ENCODE results near the gene CDK2AP2.

DNA sequence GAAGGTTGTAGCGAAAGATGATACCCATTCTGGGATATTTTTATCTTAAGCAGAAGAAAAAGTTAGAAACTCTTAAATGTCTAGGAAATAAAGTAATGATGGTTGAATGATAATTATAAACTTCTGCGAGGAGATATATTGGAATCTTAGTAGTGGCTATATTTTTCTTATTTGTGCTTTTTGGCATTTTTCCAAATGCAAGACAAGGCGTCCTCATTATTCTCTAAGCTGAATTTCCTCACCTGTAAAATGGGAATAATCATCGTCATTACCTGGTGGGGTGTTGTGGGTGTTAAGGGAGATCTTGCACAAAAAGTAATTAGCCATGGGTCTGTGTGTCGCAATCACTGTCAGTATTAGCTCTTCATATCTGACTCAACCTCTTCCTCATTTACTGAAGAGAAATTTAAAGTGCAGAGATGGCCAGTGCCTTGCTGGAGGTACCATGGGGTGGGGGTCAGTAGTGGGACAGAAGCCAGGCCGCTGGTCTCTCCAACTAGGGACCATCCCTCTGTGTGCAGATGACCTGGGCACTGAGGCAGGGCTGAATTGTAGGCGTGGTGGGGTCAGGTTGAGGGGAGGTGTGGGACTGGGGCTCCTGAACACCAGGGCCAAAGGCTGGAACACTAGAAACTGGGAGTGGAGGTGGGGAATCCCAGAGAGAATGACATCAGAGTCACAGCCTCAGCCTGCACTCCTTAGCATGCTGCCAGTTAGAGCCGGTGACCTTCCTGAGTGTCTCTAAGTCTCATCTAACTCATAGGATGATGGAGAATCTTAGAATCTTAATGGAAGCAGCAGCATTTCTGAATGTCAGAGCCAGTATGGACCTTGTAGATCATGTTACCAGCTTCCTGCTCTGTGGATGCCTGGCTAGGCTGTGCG, 6.9 kb downstream of the CDK2AP2 start:
- TF ChIP-seq, protein P1, sequence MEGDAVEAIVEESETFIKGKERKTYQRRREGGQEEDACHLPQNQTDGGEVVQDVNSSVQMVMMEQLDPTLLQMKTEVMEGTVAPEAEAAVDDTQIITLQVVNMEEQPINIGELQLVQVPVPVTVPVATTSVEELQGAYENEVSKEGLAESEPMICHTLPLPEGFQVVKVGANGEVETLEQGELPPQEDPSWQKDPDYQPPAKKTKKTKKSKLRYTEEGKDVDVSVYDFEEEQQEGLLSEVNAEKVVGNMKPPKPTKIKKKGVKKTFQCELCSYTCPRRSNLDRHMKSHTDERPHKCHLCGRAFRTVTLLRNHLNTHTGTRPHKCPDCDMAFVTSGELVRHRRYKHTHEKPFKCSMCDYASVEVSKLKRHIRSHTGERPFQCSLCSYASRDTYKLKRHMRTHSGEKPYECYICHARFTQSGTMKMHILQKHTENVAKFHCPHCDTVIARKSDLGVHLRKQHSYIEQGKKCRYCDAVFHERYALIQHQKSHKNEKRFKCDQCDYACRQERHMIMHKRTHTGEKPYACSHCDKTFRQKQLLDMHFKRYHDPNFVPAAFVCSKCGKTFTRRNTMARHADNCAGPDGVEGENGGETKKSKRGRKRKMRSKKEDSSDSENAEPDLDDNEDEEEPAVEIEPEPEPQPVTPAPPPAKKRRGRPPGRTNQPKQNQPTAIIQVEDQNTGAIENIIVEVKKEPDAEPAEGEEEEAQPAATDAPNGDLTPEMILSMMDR (IDR thresholded peaks at IDR 0.05; ENCODE audit: low read depth, low read length), result no peak
- TF ChIP-seq EZH2phosphoT487 (IDR thresholded peaks at IDR 0.05; ENCODE audit: low read depth), result no peak
